ENCODE results near the gene AVPR2.

AVPR2 gene

GRCh38 chrX:153944800-153945150 lies 40.3 kb downstream of the AVPR2 start:
- Histone ChIP-seq H3K4me1 (ENCODE audit: insufficient read depth, poor library complexity, severe bottlenecking) (no peaks in the 10 kb centered on the region), H3K4me3 (ENCODE audit: severe bottlenecking) (no peak overlapping the region), H3K9me3 (ENCODE audit: severe bottlenecking) (no peaks in the 10 kb centered on the region), H3K36me3 (ENCODE audit: low read depth) (peaks cover 11% of the 10 kb centered on the region), H3K27me3 (ENCODE audit: insufficient read depth, poor library complexity, severe bottlenecking) (no peaks in the 10 kb centered on the region), H3K27ac (ENCODE audit: poor library complexity, severe bottlenecking) (no peak overlapping the region)
- DNase-seq (ENCODE audit: low spot score) (no peak), ATAC-seq (ENCODE audit: low read depth) (no peak)
- no peak for TF ChIP-seq CTCF (IDR thresholded peaks at IDR 0.05; ENCODE audit: poor library complexity, severe bottlenecking)

- Histone ChIP-seq H3K4me3 (ENCODE audit: severe bottlenecking) (no peak overlapping the region), H3K27ac (ENCODE audit: poor library complexity, severe bottlenecking) (no peak overlapping the region), H3K9me3 (ENCODE audit: severe bottlenecking) (no peaks in the 10 kb centered on the region), H3K36me3 (ENCODE audit: low read depth) (peaks cover 25% of the 10 kb centered on the region), H3K4me1 (ENCODE audit: insufficient read depth, poor library complexity, severe bottlenecking) (no peaks in the 10 kb centered on the region), H3K27me3 (ENCODE audit: insufficient read depth, poor library complexity, severe bottlenecking) (no peaks in the 10 kb centered on the region)
- no peak for TF ChIP-seq CTCF (IDR thresholded peaks at IDR 0.05; ENCODE audit: poor library complexity, severe bottlenecking)
- ATAC-seq (ENCODE audit: low read depth) (no peak; the same call in 2 of the 3 replicates), DNase-seq (ENCODE audit: low spot score) (no peak)
Observed at GRCh38 chrX:153945956-153946943, 41.8 kb downstream of the AVPR2 start.

- Histone ChIP-seq H3K27me3 (ENCODE audit: insufficient read depth, poor library complexity, severe bottlenecking) (no peaks in the 10 kb centered on the region), H3K36me3 (ENCODE audit: low read depth) (peaks cover 34% of the 10 kb centered on the region), H3K27ac (ENCODE audit: poor library complexity, severe bottlenecking) (no peak overlapping the region), H3K9me3 (ENCODE audit: severe bottlenecking) (no peaks in the 10 kb centered on the region), H3K4me1 (ENCODE audit: insufficient read depth, poor library complexity, severe bottlenecking) (no peaks in the 10 kb centered on the region), H3K4me3 (ENCODE audit: severe bottlenecking) (no peak overlapping the region)
- no peak for DNase-seq (ENCODE audit: low spot score)
- peak; percentile 78 for TF ChIP-seq CTCF (IDR thresholded peaks at IDR 0.05; ENCODE audit: poor library complexity, severe bottlenecking)
- ATAC-seq (ENCODE audit: low read depth) = peak; percentile 78
Observed at GRCh38 chrX:153947009-153947769, 42.7 kb downstream of the AVPR2 start.

GRCh38 chrX:153948002-153948466 lies 43.6 kb downstream of the AVPR2 start:
- TF ChIP-seq CTCF (IDR thresholded peaks at IDR 0.05; ENCODE audit: poor library complexity, severe bottlenecking) = no peak
- DNase-seq (ENCODE audit: low spot score) (no peak), ATAC-seq (ENCODE audit: low read depth) (no peak)
- Histone ChIP-seq H3K27ac (ENCODE audit: poor library complexity, severe bottlenecking) (no peak overlapping the region), H3K27me3 (ENCODE audit: insufficient read depth, poor library complexity, severe bottlenecking) (no peaks in the 10 kb centered on the region), H3K4me3 (ENCODE audit: severe bottlenecking) (no peak overlapping the region), H3K9me3 (ENCODE audit: severe bottlenecking) (no peaks in the 10 kb centered on the region), H3K4me1 (ENCODE audit: insufficient read depth, poor library complexity, severe bottlenecking) (no peaks in the 10 kb centered on the region), H3K36me3 (ENCODE audit: low read depth) (peaks cover 43% of the 10 kb centered on the region)

Data from RWPE2 (cell line).